Measurements from ENCODE around the gene SLC27A4. TPM values are rescaled to one million over a fixed set of nuclear protein-coding genes. Genes with fewer than 3 reads are reported as not detected.

Gene SLC27A4
- 10 to 100 TPM; 10.9 to 16.7 (median 13.6) TPM for polyA plus RNA-seq

GRCh38 chr9:128339761-128340690 is at the start of gene SLC27A4:
Gene SLC27A4 (plus strand): TSS chr9:128340527. CDS start chr9:128343133, 2,606 bp downstream.
- no peak within 1 kb of the TSS for H3K27ac ChIP-seq (ENCODE audit: low read depth, low read length)
- WGBS, 3 donors: 5 to 8% (median 7%) methylated on average over 47 to 74 of the region's 75 CpGs

GRCh38 chr9:128292009-128292408 is 48.3 kb upstream of the SLC27A4 start:
- no peak overlapping the region for H3K27ac ChIP-seq (ENCODE audit: low read depth, low read length)
- WGBS, 3 donors: 93 to 94% (median 93%) methylated on average over 3 of the region's 3 CpGs

DNA sequence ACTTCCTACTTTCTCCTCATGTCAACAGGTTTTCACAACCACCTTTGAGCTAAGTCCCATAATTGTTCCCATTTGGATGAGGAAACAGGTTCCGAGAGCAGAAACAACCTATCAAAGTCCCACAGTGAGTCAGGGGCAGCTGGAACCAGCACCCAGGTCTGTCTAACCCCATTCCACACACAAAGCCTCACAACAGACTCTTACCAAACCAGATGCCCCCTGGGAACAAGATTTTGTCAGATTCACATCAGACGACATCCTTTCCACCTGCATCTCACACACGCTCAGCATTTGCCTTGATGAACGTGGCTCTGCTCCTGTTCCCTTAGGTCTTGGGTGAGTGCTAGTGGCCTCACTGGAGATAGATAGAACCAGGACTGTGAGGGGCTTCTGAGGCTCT is 47.2 kb upstream of the SLC27A4 start:
- WGBS, 3 donors: 86 to 89% (median 88%) methylated on average over 4 of the region's 4 CpGs

GRCh38 chr9:128294142-128294541 is 46.2 kb upstream of the SLC27A4 start:
- WGBS, 3 donors: 83 to 97% (median 86%) methylated on average over 4 of the region's 4 CpGs

More for the DNA sequence above, 47.2 kb upstream of the SLC27A4 start:
- no peak overlapping the region for H3K27ac ChIP-seq (ENCODE audit: low read depth, low read length)

DNA sequence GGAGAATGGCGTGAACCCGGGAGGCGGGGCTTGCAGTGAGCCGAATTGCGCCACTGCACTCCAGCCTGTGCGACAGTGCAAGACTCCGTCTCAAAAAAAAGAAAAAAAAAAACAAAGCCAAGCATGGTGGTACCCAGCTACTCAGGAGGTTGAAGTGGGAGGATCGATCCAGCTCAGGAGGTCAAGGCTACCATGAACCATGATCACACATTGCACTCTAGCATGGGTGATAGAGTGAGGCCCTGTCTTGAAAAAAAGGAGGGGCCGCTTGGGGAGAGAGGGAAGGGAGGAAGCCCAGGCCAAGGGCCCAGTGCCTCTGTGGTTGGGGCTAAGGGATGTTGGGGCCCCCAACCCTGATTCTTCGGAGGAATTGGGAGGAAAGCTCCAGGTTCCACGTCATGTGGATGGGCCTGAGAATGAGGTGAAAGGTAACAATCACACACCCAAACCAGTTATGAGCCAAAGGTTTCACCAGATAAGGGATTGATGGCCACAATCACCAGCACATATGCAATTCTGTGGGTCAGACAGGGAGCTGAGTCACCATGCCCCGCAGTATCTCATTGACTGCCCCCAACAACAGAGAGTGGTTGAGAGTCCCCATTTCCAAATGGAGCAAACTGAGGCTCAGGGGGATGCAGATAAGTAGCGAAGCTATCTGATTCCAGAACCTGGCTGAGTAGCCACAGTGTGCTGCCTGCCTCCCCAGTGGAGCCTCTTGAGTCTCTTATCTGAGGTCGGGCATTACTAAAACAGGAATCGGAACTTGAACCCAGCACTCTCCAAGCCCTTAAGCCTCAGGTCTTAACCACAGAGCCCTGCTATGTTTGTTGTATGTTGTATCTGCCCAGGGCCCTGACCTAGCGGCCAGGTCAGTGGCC is 43.7 kb upstream of the SLC27A4 start:
- WGBS, 3 donors: 83 to 88% (median 85%) methylated on average over 16 of the region's 16 CpGs

More at GRCh38 chr9:128294142-128294541, 46.2 kb upstream of the SLC27A4 start:
- no peak overlapping the region for H3K27ac ChIP-seq (ENCODE audit: low read depth, low read length)

DNA sequence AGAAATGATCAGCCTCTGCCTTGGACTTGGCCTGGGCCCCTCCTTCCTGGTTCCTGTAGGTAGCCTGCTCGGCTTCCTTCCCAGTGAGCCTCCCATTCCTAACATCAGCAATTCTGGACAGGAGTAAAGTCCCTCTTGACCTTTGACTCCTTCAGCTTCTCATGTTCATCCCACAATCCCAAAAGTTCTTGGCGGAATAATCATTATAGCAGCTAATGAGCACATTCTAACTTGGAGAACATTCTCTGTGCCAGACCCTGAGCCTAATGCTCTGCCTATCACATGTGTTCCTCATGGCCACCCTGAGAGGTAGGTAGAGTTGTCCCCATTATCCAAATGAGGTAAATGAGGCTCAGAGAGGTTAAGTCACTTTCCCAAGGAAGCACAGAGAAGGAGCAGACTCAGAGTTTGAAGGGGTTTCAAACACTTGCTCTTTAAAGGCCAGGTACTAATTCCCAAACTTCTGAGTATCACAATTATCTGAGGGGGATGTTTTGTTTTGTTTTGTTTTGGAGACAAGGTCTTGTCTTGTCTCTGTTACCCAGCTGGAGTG is 43.0 kb upstream of the SLC27A4 start:
- 82 to 94% (median 83%) methylated on average over 2 of the region's 2 CpGs for WGBS, 3 donors

More for the DNA sequence above, 43.7 kb upstream of the SLC27A4 start:
- no peak overlapping the region for H3K27ac ChIP-seq (ENCODE audit: low read depth, low read length)

DNA sequence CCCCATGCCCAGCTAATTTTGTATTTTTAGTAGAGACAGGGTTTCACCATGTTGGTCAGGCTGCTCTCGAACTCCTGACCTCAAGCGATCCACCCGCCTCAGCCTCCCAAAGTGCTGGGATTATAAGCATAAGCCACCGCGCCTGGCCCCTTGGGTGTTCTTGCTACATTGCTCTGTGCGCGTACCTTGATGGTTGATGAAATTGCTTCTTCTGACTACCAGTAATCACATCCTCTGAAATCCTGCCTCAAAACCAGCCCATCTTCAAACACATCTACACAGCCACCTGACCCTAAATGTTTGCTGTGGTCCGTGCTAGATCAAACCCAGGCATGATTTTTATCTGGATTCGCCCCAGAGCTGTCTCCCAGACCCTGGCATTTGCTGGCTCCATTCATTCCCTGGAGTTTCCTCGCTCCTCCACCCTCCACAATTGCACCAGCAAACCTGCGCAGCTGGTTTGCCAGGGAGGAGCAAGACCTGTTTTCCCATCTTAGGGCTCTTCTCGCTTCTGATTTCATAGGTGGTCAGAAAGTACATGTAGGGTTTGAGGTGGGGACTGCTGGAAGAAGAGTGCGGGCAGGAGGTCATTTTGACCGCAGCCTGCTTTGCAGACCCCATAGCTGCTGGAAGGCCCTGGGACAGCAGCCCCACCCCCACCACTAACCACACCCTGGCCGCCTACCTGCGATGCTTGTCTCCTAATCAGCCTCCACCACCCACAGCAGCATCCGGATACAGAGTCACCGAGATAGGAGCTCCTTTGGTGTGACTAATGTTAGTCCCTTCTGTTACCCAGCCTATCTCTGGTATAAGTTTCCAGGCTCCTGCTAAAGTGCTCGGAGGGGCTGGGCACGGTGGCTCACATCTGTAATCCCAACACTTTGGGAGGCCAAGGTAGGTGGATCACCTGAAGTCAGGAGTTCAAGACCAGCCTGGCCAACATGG is 41.5 kb upstream of the SLC27A4 start:
- WGBS, 3 donors: 80 to 93% (median 88%) methylated on average over 20 of the region's 20 CpGs
- no peak overlapping the region for H3K27ac ChIP-seq (ENCODE audit: low read depth, low read length)

More for the DNA sequence above, 43.0 kb upstream of the SLC27A4 start:
- no peak overlapping the region for H3K27ac ChIP-seq (ENCODE audit: low read depth, low read length)

DNA sequence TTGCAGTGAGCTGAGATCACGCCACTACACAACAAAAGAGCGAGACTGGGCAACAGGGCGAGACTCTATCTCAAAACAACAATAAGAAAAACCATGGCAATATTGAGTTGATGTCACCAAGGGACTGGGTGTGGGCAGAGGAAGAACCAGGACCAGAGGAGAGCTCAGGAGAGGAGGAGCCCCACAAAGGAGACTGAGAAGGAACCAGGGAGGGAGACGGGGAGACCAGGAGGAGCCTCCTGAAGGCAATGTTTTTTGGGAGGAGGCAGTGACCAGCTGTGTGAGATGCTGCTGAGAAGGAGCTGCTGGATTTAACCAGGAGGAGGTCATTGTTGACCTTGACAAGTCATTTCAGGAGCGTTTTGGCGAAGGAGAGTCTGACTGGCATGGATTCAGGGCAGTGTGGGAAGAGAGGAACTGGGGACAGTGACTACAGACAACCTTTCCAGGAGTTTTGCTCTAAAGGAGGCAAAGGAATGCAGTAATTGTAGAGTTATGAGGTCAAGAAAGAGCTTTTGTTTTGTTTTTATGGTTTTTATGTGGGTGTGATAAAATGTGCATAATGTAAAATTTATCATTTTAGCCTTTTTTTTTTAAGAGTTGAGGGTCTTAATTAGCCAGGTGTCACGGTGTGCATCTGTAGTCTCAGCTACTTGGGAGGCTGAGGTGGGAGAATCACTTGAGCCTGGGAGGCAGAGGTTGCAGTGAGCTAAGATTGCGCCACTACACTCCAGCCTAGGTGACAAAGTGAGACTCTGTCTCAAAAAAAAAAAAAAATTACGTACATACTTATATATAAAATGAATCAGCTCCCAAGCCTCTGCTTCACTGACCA is 36.0 kb upstream of the SLC27A4 start:
- H3K27ac ChIP-seq (ENCODE audit: low read depth, low read length): no peak overlapping the region

DNA sequence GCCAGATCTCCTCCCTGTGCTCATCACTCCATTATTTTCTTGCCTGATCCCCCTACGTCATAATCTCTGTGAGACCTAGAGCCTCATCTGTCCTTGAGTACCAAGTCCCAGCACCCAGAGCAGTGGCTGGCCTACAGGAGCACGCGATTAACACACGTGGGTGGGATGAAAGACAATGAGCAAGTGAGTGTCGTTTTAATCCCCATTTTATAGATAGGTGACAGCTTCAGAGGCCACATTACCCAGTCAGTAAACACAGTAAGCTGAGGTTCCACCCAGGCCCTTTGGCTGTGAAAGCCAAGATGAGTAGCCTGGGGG is 35.4 kb upstream of the SLC27A4 start:
- H3K27ac ChIP-seq (ENCODE audit: low read depth, low read length): no peak overlapping the region
- WGBS, 3 donors: 61 to 81% (median 72%) methylated on average over 5 of the region's 5 CpGs

More for the DNA sequence above, 36.0 kb upstream of the SLC27A4 start:
- 70 to 81% (median 80%) methylated on average over 9 of the region's 9 CpGs for WGBS, 3 donors

- WGBS, 3 donors: 94 to 95% (median 94%) methylated on average over 16 of the region's 16 CpGs
- no peak overlapping the region for H3K27ac ChIP-seq (ENCODE audit: low read depth, low read length)
These were observed 30.8 kb upstream of the SLC27A4 start for GRCh38 chr9:128309551-128309950.

GRCh38 chr9:128310461-128310860 is 29.9 kb upstream of the SLC27A4 start:
- 78 to 82% (median 81%) methylated on average over 10 of the region's 10 CpGs for WGBS, 3 donors
- no peak overlapping the region for H3K27ac ChIP-seq (ENCODE audit: low read depth, low read length)

- H3K27ac ChIP-seq (ENCODE audit: low read depth, low read length): no peak overlapping the region
- WGBS, 3 donors: 94 to 96% (median 95%) methylated on average over 4 of the region's 4 CpGs
These were observed 25.6 kb upstream of the SLC27A4 start for GRCh38 chr9:128314697-128315096.

DNA sequence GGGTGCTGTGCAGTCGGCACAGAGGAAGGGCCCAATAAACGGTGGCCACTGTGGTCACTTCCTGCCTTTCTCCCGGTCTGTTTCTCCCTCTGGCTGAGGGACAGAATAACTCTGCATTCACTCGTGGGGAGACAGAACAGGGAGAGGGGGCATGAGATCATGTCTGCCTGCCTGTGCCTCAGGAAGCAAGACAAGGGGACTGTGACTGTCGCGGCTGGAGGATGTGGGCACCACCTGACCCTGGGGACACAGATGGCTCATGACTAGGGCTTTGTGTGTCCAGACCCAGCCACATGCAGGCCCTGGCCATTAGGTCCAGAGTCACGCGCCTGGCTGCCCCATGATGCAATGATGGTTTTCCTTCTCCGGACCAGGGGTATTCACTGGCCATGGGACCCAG is 23.9 kb upstream of the SLC27A4 start:
- WGBS, 3 donors: 55 to 81% (median 69%) methylated on average over 9 of the region's 9 CpGs
- no peak overlapping the region for H3K27ac ChIP-seq (ENCODE audit: low read depth, low read length)

- H3K27ac ChIP-seq (ENCODE audit: low read depth, low read length): no peak overlapping the region
- WGBS, 3 donors: 74 to 92% (median 91%) methylated on average over 2 of the region's 2 CpGs
These were observed 22.7 kb upstream of the SLC27A4 start for GRCh38 chr9:128317629-128318028.

DNA sequence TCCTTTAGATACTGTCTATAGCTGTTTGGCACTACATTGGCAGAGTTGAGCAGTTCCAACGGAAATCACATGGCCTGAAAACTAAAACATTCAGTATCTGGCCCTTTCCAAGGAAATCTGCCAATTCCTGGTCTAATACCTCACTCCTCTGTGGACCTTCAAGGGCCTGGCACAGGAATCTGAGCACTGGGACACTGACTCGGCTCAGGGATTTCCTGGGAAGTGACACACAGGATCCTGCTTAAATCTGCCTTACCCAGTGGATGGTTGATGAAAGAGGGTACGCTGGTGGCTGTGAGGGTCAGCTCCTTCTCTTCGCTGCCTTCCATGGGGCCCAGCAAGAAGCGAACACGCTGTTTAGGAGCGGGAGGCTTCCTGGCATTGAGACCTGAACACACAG is 19.0 kb upstream of the SLC27A4 start:
- no peak overlapping the region for H3K27ac ChIP-seq (ENCODE audit: low read depth, low read length)
- WGBS, 3 donors: 75 to 83% (median 80%) methylated on average over 7 of the region's 7 CpGs

DNA sequence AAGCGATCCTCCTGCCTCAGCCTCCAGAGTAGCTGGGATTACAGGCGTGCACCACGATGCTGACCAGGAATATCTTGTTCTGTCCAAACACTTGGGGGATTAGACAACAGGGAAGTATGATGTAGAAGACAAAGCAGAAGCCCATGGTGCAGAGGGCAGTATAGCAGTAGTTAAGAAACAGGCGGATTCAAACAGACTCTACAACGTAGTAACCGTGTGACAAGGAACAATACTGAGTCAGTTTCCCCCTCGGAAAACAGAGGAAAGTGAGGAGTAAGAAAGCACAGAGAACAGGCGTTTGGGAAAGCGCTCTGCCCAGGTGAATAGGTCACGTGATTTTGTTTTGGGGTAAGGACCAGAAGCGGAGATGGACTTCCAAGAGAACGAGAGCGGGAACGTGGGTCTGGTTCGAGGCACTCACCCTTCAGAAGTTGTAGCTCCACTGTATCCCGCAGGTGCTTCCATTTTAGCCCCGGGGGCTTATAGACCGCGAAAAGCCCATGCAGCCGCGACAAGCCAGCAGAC is 18.4 kb upstream of the SLC27A4 start:
- 2 to 3% (median 2%) methylated on average over 21 of the region's 21 CpGs for WGBS, 3 donors
- no peak overlapping the region for H3K27ac ChIP-seq (ENCODE audit: low read depth, low read length)
